Measurements from ENCODE around the gene AHDC1.

The AHDC1 gene

GRCh38 chr1:27527223-27527889 is 76.6 kb downstream of the AHDC1 start:
- peak; percentile 67 for DNase-seq

GRCh38 chr1:27526569-27527222 is 77.2 kb downstream of the AHDC1 start:
- peak; percentile 51 for DNase-seq

- DNase-seq: peak; percentile 97
Measured at GRCh38 chr1:27525296-27526272, 78.4 kb downstream of the AHDC1 start.

- no peak for DNase-seq
Measured at GRCh38 chr1:27523337-27524020, 80.5 kb downstream of the AHDC1 start.

- DNase-seq: peak; percentile 85
Measured at GRCh38 chr1:27522432-27523336, 81.3 kb downstream of the AHDC1 start.

- DNase-seq: no peak
Measured at GRCh38 chr1:27521861-27522431, 82.0 kb downstream of the AHDC1 start.

- peak; percentile 58 for DNase-seq
Measured at GRCh38 chr1:27521336-27521831, 82.6 kb downstream of the AHDC1 start.

GRCh38 chr1:27520651-27521050 is 83.3 kb downstream of the AHDC1 start:
- no peak for DNase-seq

- DNase-seq: no peak
Measured at GRCh38 chr1:27519331-27520258, 84.3 kb downstream of the AHDC1 start.

GRCh38 chr1:27518808-27519207 is 85.1 kb downstream of the AHDC1 start:
- DNase-seq: no peak

- no peak for DNase-seq
Measured at GRCh38 chr1:27517907-27518718, 85.8 kb downstream of the AHDC1 start.

GRCh38 chr1:27517301-27517700 is 86.6 kb downstream of the AHDC1 start:
- DNase-seq: no peak

GRCh38 chr1:27515626-27516025 is 88.3 kb downstream of the AHDC1 start:
- DNase-seq: no peak

- peak; percentile 48 for DNase-seq
Measured at GRCh38 chr1:27513958-27514357, 90.0 kb downstream of the AHDC1 start.

- DNase-seq: no peak
Measured at GRCh38 chr1:27513528-27513927, 90.4 kb downstream of the AHDC1 start.

- DNase-seq: no peak
Measured at GRCh38 chr1:27509127-27510080, 94.5 kb downstream of the AHDC1 start.

- DNase-seq: peak; percentile 53
Measured at GRCh38 chr1:27507960-27508665, 95.8 kb downstream of the AHDC1 start.
